Stimulated activated naive CD4-positive, alpha-beta T cell treated with Interleukin-2 at 50 U/mL for 16 hours (primary cell): ENCODE measurements around the gene ARRDC1.
"Not testable (repeated sequence)": the region's sequence is repeated elsewhere in the genome, so short reads cannot be mapped to it uniquely, and the experiment has no call there.

Experiments used
- DNase-seq: peaks from one replicate; lab custom pipeline; 2025; lab: John Stamatoyannopoulos, UW

Gene ARRDC1

DNA sequence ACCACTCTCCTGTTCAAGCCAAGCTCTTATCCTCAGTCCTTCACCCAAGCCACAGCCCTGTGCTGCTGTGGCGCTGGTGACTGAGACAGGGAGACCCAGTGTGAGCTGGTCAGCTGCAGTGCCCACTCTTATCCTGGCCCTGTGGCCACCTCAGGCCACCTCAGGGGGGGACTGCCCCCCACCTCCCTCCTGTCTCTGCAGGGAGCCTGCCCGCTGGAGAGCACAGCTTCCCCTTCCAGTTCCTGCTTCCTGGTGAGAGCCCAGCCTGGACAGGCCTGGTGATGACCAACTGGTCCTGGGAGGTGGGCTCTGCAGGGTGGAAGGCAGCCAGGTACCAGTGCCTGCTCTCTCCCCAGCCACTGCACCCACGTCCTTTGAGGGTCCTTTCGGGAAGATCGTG lies 7.8 kb downstream of the ARRDC1 start:
- DNase-seq = no peak

DNA sequence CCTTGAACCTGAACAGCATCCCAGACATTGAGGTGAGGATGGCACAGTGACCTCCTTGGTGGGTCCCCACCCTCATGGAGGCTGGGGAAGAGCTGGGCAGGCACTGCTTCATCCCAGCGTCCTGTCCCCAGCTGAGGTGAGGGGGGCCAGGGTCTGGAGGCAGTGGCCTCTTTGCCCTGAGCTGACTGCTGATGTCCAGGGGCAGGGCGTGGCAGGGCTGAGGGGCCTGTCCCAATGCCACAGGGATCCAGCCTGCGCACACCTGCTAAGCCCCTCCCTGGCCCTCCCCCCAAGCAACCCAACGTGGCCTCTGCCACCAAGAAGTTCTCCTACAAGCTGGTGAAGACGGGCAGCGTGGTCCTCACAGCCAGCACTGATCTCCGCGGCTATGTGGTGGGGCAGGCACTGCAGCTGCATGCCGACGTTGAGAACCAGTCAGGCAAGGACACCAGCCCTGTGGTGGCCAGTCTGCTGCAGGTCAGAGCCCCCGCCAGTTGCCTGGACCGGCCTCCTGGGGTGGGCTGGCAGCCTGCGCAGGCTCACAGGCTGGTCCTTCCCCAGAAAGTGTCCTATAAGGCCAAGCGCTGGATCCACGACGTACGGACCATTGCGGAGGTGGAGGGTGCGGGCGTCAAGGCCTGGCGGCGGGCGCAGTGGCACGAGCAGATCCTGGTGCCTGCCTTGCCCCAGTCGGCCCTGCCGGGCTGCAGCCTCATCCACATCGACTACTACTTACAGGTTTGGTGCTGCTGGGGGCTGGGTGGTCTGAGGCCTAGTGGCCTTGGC lies 8.4 kb downstream of the ARRDC1 start:
- no peak for DNase-seq

DNA sequence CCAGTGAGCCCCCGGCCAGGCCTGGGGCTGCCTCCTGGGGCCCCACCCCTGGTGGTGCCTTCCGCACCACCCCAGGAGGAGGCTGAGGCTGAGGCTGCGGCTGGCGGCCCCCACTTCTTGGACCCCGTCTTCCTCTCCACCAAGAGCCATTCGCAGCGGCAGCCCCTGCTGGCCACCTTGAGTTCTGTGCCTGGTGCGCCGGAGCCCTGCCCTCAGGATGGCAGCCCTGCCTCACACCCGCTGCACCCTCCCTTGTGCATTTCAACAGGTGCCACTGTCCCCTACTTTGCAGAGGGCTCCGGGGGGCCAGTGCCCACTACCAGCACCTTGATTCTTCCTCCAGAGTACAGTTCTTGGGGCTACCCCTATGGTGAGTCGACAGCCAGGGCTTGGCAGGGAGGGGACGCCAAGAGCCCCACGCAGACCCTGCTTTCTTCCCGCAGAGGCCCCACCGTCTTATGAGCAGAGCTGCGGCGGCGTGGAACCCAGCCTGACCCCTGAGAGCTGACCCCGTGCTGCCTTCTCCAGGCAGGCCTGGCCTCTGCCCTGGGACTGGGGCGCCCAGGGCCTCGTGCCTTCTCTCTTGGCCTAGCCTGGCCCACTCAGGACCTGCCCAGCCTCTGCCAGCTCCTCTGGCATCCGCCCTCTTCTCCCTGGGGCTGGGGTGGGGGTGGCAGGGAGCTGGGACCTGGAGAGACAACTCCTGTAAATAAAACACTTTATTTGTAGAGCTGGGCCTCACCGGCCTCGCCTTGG lies 9.3 kb downstream of the ARRDC1 start:
- no peak for DNase-seq

DNA sequence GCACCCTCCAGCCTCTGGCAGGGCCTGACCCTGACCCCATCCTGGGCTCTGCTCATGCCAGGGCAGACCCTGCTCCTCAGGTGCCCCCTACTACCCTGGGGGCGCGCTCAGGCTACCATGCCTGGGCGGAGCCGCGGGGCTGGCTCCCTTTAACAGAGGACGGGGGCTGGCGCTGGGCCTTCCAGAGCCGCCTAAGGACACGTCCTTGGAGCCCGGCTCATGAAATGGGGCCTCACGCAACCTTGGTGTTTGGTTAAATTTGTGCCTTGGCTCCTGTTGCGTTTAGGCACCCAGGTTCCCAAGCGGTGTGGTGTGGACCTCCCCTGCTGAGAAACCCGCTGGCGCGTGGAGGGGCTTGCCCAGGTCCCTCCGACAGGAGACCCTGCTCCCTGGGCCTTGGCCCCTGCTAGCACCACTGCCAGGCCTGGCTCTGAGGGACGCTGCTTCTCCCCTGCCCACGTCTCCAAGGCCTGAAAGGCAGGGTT lies 9.9 kb downstream of the ARRDC1 start:
- DNase-seq = no peak

DNA sequence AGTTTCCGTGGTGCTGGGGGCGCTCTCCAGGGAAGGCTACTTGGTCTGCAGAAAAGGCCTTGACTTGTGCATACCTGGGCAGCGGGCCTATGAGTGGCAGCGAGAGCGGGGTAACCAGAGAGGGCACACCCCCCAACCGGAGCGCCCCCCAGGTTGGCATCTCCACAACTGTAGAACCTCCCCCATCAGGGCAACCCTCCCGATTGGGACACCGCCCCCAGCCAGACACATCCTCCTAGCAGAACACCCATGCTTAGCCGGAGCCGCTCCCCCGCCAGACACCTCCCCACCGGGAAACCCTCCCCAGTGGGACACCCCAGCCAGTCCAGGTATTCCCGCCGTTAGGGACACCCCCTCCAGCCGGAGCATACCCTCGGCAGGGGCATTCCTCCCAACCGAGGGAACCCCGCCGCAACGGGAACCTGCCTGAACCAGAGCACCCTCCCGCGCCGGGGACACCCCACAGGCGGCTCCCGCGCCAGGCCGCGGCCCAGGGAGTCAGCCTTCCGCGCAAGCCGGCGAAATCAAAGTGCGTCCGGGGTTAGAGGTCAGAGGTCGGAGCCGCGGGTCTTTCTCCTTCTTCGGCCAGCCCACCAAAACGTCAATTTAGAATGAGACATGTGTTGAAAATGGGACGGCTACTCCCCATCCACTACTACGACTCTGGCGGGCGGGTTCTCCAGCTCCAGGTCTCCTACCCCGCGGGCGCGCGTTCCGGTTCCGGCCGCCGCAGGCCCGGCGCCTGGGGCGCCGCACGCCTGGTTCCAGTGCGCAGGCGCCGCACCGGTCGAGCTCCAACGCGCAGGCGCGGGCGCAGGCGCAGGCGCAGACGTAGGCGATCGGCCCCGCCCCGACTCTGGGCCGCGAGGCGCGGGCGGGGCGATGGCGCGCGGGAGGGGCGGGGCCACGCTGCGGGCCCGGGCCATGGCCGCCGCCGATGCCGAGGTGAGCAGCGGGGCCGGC lies 12.9 kb downstream of the ARRDC1 start, which contains the start of gene EHMT1:
Gene EHMT1 (plus strand): TSS at position 901 of the 963 bp plus-strand sequence. CDS start 24 bp downstream, at position 925.
- peak; percentile 86 for DNase-seq

DNA sequence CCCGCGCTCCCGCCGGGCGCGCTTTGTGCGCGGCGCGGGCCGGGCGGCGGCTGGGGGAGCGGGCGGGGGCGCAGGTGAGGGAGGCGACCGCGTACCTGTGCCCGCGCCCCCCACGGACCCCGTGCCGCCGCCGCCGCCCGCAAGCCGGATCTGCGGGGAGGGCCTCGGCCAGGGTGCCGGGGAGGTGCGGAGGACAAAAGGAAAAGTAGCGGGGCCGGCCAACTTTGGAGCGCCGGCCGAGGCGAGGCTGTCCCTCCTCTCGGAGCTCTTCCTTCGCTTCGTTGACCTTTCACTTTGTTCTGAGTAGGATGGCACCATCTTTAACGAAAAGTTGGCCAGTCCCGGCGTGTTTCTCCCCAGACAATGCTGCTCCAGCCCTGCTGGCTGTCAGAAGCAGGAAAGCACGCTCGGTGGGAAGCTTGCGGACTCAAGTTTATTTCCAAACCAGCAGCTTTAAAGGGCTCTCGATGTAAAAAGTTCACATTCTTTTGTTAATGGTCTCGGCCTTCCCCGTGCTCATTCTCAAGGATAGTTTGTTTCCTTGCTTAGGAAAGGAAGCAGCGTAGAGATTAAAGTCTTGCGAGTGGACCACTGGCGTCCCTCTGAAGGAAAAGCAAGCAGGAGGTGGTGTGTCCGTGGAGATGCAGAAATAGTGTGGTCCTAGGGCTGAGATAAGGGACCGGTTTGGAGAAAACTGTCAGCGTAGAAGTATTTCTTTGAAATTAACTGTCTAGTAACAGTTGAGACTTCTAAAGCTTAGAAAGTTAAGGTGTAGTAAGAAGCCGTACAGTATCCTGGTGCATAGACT lies 14.0 kb downstream of the ARRDC1 start:
- DNase-seq = no peak

DNA sequence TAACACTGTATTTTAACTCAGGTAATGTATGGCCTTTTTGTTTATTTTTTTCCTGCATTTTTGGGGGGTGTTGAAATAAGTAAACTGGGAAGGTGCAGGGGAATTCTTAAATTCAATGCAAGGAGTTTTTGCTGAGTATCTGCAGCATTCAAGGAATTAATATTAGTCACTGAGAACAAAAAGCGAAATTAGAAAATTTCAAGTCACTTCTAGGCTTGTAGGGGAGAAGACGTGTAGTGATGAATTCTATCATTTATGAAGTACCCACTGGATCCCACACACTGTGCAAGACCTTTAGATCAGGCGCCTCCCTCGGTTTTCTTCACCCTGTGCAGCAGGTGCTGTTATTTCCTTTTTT lies 14.5 kb downstream of the ARRDC1 start:
- no peak for DNase-seq

DNA sequence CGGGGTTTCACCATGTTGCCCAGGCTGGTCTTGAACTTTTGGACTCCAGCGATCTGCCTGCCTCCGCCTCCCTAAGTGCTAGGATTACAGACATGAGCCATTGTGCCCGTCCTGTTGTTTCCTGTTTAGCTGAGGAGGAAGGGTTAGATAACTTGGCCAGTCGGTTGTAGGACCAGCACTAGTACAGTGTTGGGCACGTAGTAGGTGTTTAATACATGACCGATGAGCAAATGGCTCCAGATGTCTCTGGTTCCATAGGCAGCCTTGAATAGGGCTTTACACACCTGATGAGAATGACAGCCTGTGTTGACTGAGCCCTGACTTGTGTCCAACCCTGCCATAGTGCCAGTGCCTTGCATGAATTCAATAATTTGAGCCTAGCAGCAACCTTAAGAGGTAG lies 15.1 kb downstream of the ARRDC1 start:
- no peak for DNase-seq

DNA sequence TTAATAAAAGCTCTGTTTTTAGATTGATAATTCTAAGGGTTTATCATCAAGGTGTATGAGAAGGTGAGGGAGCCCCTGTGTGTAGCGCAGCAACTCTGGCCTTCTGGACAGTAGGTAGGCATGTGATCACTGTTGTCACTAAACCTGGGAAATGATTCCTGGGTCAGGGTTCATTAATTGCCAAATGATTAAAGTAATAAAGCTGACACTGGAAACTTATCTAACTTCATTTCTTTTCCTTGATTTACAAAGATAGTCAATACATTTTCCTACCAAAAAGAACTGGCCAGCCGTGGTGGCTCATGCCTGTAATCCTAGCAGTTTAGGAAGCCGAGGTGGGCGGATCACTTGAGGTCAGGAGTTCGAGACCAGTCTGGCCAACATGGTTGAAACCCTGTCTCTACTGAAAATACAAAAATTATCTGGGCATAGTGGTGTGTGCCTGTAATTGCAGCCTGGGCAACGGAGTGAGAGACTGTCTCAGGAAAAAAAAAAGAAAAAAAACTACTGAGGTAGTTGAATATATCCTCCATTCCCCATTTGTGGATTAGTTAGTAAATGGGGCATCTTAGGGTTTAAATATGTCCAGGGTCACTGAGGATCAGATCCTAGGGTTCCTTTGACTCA lies 15.8 kb downstream of the ARRDC1 start:
- no peak for DNase-seq

DNA sequence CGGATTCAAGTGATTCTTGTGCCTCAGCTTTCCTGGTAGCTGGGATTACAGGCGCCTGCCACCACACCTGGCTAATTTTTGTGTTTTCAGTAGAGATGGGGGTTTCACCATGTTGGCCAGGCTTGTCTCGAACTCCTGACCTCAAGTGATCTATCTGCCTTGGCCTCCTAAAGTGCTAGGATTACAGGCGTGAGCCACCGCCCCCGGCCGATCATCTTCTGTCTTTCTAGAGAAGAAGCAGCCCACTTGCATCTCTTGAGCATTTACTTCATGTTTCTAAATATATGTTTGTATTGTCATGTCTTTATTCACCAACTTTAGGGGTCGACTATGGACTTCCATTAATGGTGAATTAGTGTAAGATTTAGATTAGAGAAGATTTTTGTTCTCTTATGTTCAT lies 16.7 kb downstream of the ARRDC1 start:
- DNase-seq = not testable (repeated sequence)

DNA sequence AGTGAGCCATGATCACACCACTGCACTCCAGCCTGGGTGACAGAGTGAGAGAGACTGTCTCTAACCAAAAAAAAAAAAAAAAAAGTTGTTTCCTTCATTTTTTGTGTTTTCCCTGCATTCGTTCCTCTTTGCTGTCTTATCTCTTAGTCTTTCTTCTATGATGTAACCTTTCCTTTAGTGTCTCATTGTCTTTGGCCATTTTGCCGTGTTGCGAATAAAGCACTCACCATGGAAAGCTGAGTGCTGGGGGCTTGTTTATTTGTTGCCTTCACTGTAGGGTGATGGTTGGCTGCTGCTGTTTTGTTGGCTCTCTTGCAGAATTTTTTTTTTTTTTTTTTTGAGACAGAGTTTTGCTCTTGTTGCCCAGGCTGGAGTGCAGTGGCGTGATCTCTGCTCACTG lies 21.0 kb downstream of the ARRDC1 start:
- DNase-seq = no peak

DNA sequence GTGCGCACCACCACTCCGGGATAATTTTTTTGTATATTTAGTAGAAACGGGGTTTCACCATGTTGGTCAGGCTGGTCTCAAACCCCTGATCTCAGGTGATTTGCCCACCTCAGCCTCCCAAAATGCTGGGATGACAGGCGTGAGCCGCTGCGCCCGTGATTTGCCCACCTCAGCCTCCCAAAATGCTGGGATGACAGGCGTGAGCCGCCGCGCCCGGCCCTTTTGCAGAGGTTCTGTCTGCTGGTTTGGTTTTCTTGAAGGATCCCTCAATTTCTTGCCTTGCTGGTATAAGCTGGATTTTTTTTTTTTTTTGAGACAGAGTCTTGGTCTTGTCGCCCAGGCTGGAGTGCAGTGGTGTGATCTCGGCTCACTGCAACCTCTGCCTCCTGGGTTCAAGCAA lies 21.9 kb downstream of the ARRDC1 start:
- not testable (repeated sequence) for DNase-seq

DNA sequence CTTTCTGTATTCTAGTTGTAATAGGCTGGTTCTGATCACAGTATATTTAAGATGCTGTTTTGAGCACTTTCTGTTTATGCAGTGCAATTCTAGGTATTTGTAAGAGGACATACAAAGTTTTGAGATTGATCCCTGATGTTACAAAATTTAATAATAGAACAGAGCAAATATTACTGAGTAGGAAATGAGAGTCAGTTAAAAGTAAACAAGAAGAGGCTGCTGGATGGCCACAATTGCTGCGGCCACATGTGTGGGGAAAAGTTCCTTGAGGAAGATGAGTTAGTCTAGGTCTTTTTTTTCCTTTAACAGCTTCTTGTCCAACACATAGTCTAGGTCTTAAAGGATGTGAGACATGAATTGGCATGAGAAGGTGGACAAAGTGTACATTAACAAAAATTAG lies 24.6 kb downstream of the ARRDC1 start:
- no peak for DNase-seq

DNA sequence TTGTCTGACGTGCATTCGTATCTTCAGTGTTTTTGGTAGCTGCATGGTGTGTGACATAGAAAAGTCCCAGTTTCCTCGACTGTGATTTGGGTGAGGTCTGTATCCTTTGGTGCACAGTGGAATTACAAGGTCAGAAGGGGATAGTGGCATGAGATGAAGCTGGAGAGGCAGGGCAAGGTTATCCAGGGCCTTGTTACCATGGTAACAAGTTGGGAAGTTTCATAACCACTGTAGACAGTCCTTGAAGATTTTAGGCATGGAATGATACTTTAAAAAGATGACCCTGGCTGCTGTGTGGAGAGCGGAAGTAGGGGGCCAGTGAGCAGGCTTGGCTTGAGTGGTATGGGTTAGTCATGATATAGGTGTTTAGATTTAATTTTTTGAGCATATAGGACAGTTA lies 25.2 kb downstream of the ARRDC1 start:
- no peak for DNase-seq

DNA sequence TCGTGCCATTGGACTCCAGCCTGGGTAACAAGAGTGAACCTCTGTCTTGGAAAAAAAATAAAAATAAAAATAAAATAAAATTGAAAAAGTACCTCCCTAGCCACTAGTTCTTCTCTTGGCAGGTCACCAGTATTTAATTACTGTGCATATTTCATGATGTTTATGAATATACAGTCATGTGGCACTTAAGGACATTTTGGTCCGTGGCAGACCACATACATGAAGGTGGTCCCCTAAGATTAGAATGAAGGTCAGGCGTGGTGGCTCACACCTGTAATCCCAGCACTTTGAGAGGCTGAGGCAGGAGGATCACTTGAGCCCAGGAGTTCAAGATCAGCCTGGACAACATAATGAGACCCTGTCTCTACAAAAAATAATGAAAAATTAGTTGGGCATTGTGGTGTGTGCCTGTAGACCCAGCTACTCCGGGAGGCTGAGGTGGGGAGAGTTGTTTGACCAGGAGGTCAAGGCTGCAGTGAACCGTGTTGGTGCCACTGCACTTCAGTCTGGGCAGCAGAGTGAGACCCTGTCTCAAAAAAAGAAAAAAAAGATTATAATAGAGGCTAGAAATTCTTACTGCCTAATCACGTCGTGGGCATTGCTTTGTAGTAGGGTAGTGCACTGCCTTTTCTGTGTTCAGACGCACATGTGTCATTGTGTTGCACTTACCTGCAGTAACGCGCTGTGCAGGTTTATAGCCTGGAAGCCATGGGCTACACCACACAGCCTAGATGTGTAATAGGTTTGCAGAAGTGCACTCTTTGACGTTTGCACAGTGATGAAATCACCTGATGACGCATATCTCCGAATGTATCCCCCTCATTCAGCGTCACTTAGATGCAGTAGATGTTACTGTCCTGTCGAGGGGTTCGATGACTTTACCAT lies 26.1 kb downstream of the ARRDC1 start:
- no peak for DNase-seq

DNA sequence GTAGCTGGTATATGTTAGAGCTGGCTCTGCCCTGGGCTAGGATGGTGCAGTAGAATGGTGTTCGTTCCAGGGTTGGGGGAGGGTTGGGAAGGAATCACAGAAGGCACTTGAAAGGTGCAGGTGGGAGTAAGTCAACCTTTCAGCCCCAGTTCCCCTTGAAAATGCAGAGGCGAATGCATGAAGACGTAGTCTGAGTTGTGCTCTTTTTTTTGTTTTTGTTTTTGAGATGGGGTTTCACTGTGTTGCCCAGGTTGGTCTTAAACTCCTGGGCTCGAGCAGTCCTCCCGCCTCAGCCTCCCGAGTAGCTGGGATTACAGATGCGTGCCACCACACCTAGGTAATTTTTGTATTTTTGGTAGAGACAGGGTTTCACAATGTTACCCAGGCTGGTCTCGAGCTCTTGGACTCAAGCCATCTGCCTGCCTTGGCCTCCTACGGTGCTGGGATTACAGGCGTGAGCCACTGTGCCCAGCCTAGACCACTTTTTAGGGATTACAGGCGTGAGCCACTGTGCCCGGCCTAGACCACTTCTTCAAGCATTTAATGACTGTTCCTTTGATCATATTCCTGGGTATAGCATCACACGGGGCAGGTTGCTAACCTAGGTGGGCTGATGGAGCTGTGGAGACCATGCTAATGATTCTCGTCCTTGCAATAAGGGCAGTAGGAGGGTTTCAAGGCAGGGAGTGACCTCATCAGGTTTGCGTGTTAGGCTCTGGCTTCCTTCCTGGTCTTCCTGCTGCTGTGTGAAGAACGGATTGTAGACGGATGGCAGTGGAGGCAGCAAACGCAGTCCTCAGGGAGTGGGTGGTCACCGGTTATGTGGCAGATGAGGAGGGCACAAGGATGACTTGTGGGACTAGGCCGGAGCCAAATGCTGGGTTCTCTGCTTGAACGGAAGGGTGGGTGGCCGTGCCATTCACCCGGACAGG lies 27.0 kb downstream of the ARRDC1 start:
- DNase-seq = no peak

DNA sequence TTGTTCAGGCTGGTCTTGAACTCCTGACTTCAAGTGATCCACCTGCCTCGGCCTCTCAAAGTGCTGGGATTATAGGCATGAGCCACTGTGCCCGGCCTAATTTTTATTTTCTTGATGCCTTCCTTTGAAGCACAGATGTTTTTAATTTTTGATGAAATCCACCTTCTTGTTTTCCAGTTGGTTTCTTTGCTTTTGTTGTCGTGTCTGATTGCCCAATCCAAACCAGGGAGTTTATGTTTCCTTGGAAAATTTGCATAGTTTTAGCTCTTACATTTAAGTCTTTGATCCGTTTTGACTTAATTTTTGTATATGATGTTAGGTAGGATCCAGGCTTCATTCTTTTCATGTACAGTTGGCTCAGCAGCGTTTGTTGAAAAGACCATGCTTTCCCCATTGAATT lies 28.5 kb downstream of the ARRDC1 start:
- no peak for DNase-seq

DNA sequence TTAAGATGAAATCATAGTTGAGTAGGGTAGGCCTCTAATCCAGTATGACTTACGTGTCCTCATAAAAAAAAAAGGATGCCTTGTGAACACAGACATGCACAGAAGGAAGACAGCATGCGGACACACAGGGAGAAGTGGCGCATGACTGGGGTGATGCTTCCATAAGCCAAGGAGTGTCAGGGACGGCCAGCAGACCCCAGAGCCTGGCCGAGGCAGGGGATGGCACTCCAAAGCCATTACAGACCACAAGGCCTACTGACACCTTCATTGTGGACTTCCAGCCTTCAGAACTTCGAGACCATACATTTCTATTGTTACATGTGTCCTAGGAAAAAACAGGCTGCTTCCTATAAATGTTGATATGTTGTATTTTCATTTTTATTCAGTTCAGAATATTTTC lies 33.2 kb downstream of the ARRDC1 start:
- DNase-seq = no peak
